NCI-H2196 treated with DMSO at 0.1 percent for 48 hours (cell line): ENCODE measurements around the gene DBX2.
"Not testable (repeated sequence)": the region's sequence is repeated elsewhere in the genome, so short reads cannot be mapped to it uniquely, and the experiment has no call there.

Experiments
- DNase-seq: peaks from one replicate; lab custom pipeline; 2025; ENCODE audit not compliant: unreplicated experiment; lab: John Stamatoyannopoulos, UW

The DBX2 gene

GRCh38 chr12:45012749-45013148, 38.1 kb downstream of the DBX2 start:
- DNase-seq, result no peak

DNA sequence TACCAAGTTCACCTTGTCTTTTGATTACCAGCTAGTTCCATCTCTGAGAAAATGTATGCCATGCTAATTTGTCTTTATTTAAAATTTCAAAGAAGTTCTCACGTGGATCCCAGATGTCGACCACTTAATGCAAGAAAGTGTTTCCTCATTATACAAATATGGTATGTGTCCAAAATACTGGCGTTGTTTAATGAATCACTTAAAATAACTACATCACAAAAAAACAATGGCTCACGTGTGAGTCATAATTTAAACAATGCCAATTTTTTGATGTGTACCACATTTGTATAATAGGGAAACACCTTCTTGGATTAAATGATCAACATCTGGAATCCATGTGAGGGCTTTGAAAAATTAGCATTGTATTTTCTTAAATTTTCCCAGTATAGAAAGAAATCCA, 40.8 kb downstream of the DBX2 start:
- no peak for DNase-seq

DNA sequence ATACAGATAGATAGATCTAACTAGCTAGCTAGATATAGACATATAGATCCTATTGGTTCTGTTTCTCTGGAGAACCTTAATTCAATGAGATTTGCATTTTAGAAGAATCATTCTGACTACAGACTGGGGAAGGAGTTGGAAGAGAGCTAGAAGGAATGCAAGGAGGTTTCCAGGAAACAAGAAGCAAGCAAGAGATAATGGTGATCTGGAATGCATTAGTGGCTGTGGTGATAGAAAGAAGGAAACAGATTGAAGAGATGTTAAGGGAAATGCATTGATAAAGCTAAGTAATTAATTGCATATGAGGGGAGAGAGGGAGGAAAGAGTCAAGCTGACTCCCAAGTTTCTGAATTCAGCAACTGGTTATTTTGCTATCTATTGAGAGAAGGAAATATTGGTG, 42.7 kb downstream of the DBX2 start:
- DNase-seq, result no peak

DNA sequence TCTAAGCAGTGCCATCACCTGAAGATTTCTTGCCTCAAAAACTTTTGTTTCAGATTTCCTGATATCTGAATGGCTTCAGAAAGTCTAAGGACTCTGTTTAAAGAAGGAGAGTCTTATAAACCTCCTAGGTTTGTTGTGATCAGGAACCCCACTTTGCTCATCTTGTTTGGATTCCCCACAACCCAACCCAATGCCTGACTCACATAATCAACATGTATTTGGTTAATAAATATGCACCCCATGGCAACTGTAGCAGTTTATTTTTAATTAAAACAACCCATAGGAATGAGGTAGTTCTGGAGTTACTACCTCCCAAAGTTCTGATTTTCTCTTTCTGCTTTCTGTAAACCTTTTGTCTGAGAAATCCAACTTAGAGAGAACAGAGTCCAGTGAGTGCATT, 51.5 kb downstream of the DBX2 start:
- DNase-seq, result no peak

- DNase-seq, result no peak
Measured at GRCh38 chr12:44993161-44993560, 57.7 kb downstream of the DBX2 start.

- DNase-seq, result not testable (repeated sequence)
Measured at GRCh38 chr12:44984863-44985262, 66.0 kb downstream of the DBX2 start.

GRCh38 chr12:44979918-44980317, 71.0 kb downstream of the DBX2 start:
- DNase-seq, result no peak

DNA sequence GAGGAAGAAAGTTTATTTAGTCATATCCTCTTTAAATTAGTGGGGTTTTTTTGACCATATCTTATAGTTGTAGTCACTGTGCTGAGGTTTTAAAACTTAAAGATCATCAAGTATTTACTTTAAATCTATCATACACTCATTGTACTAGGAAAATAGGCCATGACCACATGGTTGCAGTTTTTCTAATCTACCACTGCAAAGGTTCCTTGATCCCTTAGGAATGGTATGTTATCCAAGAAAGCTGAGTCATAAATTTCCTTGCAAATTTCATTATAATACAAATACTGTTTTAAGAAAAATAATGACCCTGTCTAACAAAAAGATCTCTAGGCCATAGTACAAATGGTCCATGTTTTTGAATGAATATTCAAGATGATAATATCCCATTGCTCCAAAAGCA, 74.7 kb downstream of the DBX2 start:
- no peak for DNase-seq

DNA sequence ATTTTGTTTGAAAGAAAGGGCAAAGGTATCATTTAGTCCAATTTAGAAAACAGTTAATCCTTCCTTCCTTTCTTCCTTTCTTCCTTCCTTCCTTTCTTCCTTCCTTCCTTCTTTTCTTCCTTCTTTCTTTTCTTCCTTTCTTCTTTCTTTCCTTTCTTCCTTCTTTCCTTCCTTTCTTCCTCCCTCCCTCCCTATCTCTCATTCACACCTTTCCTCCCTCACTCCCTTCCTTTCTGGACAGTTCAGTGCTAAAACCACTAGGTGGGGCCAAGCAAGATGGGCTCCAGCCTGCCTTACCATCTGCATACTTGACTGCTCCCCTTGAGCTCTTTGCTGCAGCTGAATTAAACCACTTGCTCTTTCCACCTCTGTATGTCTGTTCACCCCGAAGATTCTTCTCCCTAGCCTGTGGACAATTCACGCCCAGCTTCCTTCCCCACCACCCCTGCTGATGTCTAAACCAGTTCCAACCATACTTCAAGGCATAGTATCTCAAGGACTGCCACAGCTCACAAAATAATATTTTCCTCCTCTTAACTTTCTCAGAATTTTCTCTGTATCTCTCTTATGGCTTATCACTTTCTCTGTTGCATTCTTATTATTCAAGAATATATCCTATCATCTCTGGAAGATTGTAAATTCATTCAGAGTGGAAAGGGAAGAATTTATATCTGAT, 78.0 kb downstream of the DBX2 start:
- DNase-seq, result no peak

GRCh38 chr12:44968965-44969364, 81.9 kb downstream of the DBX2 start:
- DNase-seq, result no peak
